ENCODE measurements around the gene NPPC. TPM values are rescaled to one million over a fixed set of nuclear protein-coding genes. Genes with fewer than 3 reads are reported as not detected.

Gene NPPC
- polyA plus RNA-seq, 3 donors = not detected

DNA sequence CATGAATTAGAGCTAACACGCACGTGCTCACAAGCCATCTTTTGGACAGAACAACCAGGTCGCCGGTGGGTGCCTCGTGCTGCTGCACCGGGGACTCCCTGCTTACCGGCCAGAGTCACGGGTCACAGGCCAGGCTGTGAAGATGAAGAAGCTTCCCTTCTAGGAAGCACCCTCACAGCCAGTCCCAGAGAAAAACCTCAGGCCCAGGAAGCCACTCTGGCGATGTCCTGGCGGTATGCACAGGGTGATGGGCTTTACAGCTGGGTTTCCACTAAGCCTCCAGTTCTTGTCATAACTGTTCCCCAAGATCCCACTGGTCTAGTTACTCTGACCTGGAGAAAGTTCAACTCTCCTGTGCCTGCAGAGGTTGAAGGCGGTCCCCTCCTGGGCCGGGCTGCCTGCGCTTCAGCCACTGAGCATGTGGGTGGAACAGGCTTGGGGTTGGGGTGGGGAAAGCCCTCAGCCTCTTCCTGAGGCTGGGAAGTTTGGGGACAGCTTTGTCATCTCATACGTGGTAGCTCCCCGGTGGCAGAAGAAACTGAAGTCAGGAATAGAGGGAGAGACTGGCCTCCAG, 20.1 kb upstream of the NPPC start:
- H3K9ac ChIP-seq (ENCODE audit: insufficient read depth, low read length, poor library complexity, severe bottlenecking) = no peak overlapping the region

GRCh38 chr2:231942180-231942579, 16.0 kb upstream of the NPPC start:
- Mint-ChIP-seq H3K4me3 (no peak overlapping the region), H3K9me3 (peaks cover 0 to 2% (median 0%) of the 10 kb centered on the region in 7 donors), H3K36me3 (no peaks in the 10 kb centered on the region), H3K4me1 (no peaks in the 10 kb centered on the region), H3K27me3 (ENCODE audit: low read depth in 3 of 3) (peaks cover 1 to 2% (median 2%) of the 10 kb centered on the region in 3 donors), H3K27ac (no peak overlapping the region)
- Histone ChIP-seq H3K4me2 (replicated peaks; ENCODE audit: extremely low read depth, low read length, poor library complexity, severe bottlenecking) (no peak overlapping the region), H3K9ac (ENCODE audit: insufficient read depth, low read length, poor library complexity, severe bottlenecking) (no peak overlapping the region), H4K20me1 (ENCODE audit: insufficient read depth, low read length) (no peaks in the 10 kb centered on the region), H3K4me1 (ENCODE audit: control insufficient read depth in 1 of 2, insufficient read depth in 2 of 2, low read length in 2 of 2) (no peaks in the 10 kb centered on the region), H3K4me3 (replicated peaks in 1 of 3; ENCODE audit: low read depth in 2 of 3, low read length in 3 of 3) (no peak overlapping the region), H3K27me3 (ENCODE audit: control insufficient read depth in 2 of 2, insufficient read depth in 2 of 2, low read length in 2 of 2) (no peaks in the 10 kb centered on the region), H3K36me3 (replicated peaks in 1 of 2; ENCODE audit: control insufficient read depth in 1 of 2, insufficient read depth in 2 of 2, low read length in 2 of 2) (no peaks in the 10 kb centered on the region), H3K27ac (ENCODE audit: low read depth in 1 of 2, low read length in 2 of 2) (no peak overlapping the region), H2AFZ (ENCODE audit: insufficient read depth, low read depth, low read length, poor library complexity, severe bottlenecking) (no peak overlapping the region), H3K79me2 (ENCODE audit: insufficient read depth, low read length) (no peaks in the 10 kb centered on the region), H3K9me3 (replicated peaks in 1 of 2; ENCODE audit: control insufficient read depth in 1 of 2, insufficient read depth in 1 of 2, low read length in 2 of 2) (no peaks in the 10 kb centered on the region)
- no CpG with 5 or more reads among the region's 6 CpGs for WGBS (ENCODE audit: insufficient coverage)
- TF ChIP-seq, protein P1, sequence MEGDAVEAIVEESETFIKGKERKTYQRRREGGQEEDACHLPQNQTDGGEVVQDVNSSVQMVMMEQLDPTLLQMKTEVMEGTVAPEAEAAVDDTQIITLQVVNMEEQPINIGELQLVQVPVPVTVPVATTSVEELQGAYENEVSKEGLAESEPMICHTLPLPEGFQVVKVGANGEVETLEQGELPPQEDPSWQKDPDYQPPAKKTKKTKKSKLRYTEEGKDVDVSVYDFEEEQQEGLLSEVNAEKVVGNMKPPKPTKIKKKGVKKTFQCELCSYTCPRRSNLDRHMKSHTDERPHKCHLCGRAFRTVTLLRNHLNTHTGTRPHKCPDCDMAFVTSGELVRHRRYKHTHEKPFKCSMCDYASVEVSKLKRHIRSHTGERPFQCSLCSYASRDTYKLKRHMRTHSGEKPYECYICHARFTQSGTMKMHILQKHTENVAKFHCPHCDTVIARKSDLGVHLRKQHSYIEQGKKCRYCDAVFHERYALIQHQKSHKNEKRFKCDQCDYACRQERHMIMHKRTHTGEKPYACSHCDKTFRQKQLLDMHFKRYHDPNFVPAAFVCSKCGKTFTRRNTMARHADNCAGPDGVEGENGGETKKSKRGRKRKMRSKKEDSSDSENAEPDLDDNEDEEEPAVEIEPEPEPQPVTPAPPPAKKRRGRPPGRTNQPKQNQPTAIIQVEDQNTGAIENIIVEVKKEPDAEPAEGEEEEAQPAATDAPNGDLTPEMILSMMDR (IDR thresholded peaks at IDR 0.05) = no peak
- intact Hi-C loops (cut with micrococcal nuclease) = no loop called here
- DNase-seq = no peak

More for the DNA sequence above, 20.1 kb upstream of the NPPC start:
- no peaks in the 10 kb centered on the region for H3K9me3 ChIP-seq (replicated peaks in 1 of 2; ENCODE audit: control insufficient read depth in 1 of 2, insufficient read depth in 1 of 2, low read length in 2 of 2)
- Mint-ChIP-seq H3K36me3 (no peaks in the 10 kb centered on the region), H3K9me3 (no peaks in the 10 kb centered on the region), H3K4me1 (no peaks in the 10 kb centered on the region), H3K4me3 (no peak overlapping the region), H3K27ac (no peak overlapping the region), H3K27me3 (ENCODE audit: low read depth in 3 of 3) (peaks cover 0 to 12% (median 2%) of the 10 kb centered on the region in 3 donors)
- no peaks in the 10 kb centered on the region for H3K36me3 ChIP-seq (replicated peaks in 1 of 2; ENCODE audit: control insufficient read depth in 1 of 2, insufficient read depth in 2 of 2, low read length in 2 of 2)
- no peak for DNase-seq
- peak overlapping the region; percentile 35 for H2AFZ ChIP-seq (ENCODE audit: insufficient read depth, low read depth, low read length, poor library complexity, severe bottlenecking)
- no peaks in the 10 kb centered on the region for H3K79me2 ChIP-seq (ENCODE audit: insufficient read depth, low read length)
- H3K4me1 ChIP-seq (ENCODE audit: control insufficient read depth in 1 of 2, insufficient read depth in 2 of 2, low read length in 2 of 2) = no peaks in the 10 kb centered on the region
- no peak overlapping the region for H3K4me3 ChIP-seq (replicated peaks in 1 of 3; ENCODE audit: low read depth in 2 of 3, low read length in 3 of 3)
- H3K27ac ChIP-seq (ENCODE audit: low read depth in 1 of 2, low read length in 2 of 2) = no peak overlapping the region
- no peak overlapping the region for H3K4me2 ChIP-seq (replicated peaks; ENCODE audit: extremely low read depth, low read length, poor library complexity, severe bottlenecking)
- WGBS (ENCODE audit: insufficient coverage) = 97% methylated on average over 13 of the region's 15 CpGs
- no peaks in the 10 kb centered on the region for H4K20me1 ChIP-seq (ENCODE audit: insufficient read depth, low read length)
- TF ChIP-seq, protein P1 (IDR thresholded peaks at IDR 0.05) = no peak
- intact Hi-C loops (cut with micrococcal nuclease) = no loop called here
- no peaks in the 10 kb centered on the region for H3K27me3 ChIP-seq (ENCODE audit: control insufficient read depth in 2 of 2, insufficient read depth in 2 of 2, low read length in 2 of 2)

Data from CD14-positive monocyte (primary cell).